Left ventricle myocardium inferior (tissue), 1 donor: ENCODE data around the gene ACAN. TPM values are rescaled to one million over a fixed set of nuclear protein-coding genes. Genes with fewer than 3 reads are reported as not detected.

Experiments
- DNase-seq: peaks from one replicate; pipeline ENCODE4 v3.0.0-alpha.2; 2020
- H3K27ac ChIP-seq: fragments of 200-600 bp; replicated peaks from 2 replicates; pipeline ENCODE4 v1.8.0; 2021
- H3K27me3 ChIP-seq: fragments of 200-600 bp; 2 replicates; pipeline ENCODE4 v1.8.0; 2021; ENCODE audit warnings: low read depth
- H3K36me3 ChIP-seq: fragments of 200-600 bp; 2 replicates; pipeline ENCODE4 v1.8.0; 2021
- H3K4me1 ChIP-seq: fragments of 200-600 bp; 2 replicates; pipeline ENCODE4 v1.8.0; 2021
- H3K4me3 ChIP-seq: fragments of 200-600 bp; 2 replicates; pipeline ENCODE4 v1.8.0; 2021; ENCODE audit warnings: mild to moderate bottlenecking, moderate library complexity
- H3K9me3 ChIP-seq: fragments of 200-600 bp; replicated peaks from 2 replicates; pipeline ENCODE4 v1.8.0; 2021
- CTCF ChIP-seq: fragments of 200-600 bp; IDR thresholded peaks from 2 replicates; pipeline ENCODE4 v1.8.0; 2021; ENCODE audit warnings: antibody characterized with exemption, mild to moderate bottlenecking, borderline replicate concordance
- intact Hi-C: fragments of 100-400 bp; cut with micrococcal nuclease; formaldehyde crosslinking; loops from one replicate; pipeline ENCODE4 v1.11.0; 2022
- total RNA-seq: library from RNA; stranded (reverse); fragmentation: NEBNext Ultra II Directional; extraction: Animal tissue kit (Norgen Biotek cat#: 25700); gene quantifications from one replicate; pipeline ENCODE4 v1.2.1, GENCODE V29; 2021
- donor health status: DM: no; HTN: yes; CAD: no; lungs with severe emphysema.

ACAN gene
- total RNA-seq, 1 donor from 2014 or later = not detected

GRCh38 chr15:88852476-88852875 is 49.2 kb downstream of the ACAN start:
- H3K27me3 ChIP-seq = peaks cover 51% of the 10 kb centered on the region
- no peaks in the 10 kb centered on the region for H3K9me3 ChIP-seq
- no peak for DNase-seq
- H3K36me3 ChIP-seq = no peaks in the 10 kb centered on the region
- no peak overlapping the region for H3K27ac ChIP-seq
- no peak overlapping the region for H3K4me3 ChIP-seq
- intact Hi-C loops = no loop called here
- TF ChIP-seq CTCF = no peak
- H3K4me1 ChIP-seq = no peaks in the 10 kb centered on the region

GRCh38 chr15:88858934-88859333 is 55.7 kb downstream of the ACAN start:
- Histone ChIP-seq H3K4me1 (no peaks in the 10 kb centered on the region), H3K9me3 (no peaks in the 10 kb centered on the region), H3K27ac (no peak overlapping the region), H3K36me3 (no peaks in the 10 kb centered on the region), H3K27me3 (peaks cover 50% of the 10 kb centered on the region), H3K4me3 (no peak overlapping the region)
- no peak for DNase-seq
- intact Hi-C loops = no loop called here
- TF ChIP-seq CTCF = no peak

- TF ChIP-seq CTCF = no peak
- Histone ChIP-seq H3K27me3 (peaks cover 44% of the 10 kb centered on the region), H3K27ac (no peak overlapping the region), H3K4me1 (no peaks in the 10 kb centered on the region), H3K36me3 (no peaks in the 10 kb centered on the region), H3K4me3 (no peak overlapping the region), H3K9me3 (no peaks in the 10 kb centered on the region)
- no peak for DNase-seq
- intact Hi-C loops = no loop called here
Observed at GRCh38 chr15:88859550-88859949, 56.3 kb downstream of the ACAN start.

- intact Hi-C loops = no loop called here
Observed at GRCh38 chr15:88860212-88860611, 57.0 kb downstream of the ACAN start.

GRCh38 chr15:88863412-88863811 is 60.2 kb downstream of the ACAN start:
- no peak for TF ChIP-seq CTCF
- Histone ChIP-seq H3K27me3 (peaks cover 21% of the 10 kb centered on the region), H3K27ac (no peak overlapping the region), H3K9me3 (no peaks in the 10 kb centered on the region), H3K36me3 (no peaks in the 10 kb centered on the region), H3K4me1 (no peaks in the 10 kb centered on the region), H3K4me3 (no peak overlapping the region)
- DNase-seq = no peak
- intact Hi-C loops = no loop called here

More at GRCh38 chr15:88860212-88860611, 57.0 kb downstream of the ACAN start:
- Histone ChIP-seq H3K36me3 (no peaks in the 10 kb centered on the region), H3K27ac (no peak overlapping the region), H3K4me3 (no peak overlapping the region), H3K27me3 (peaks cover 38% of the 10 kb centered on the region), H3K9me3 (no peaks in the 10 kb centered on the region), H3K4me1 (no peaks in the 10 kb centered on the region)
- no peak for DNase-seq
- TF ChIP-seq CTCF = no peak
